HEK293 (cell line): ENCODE data around the gene MSH5.

Source experiments
- GLIS2 ChIP-seq: fragments of 450-650 bp; formaldehyde crosslinking; IDR thresholded peaks from 2 replicates; pipeline ENCODE4 v1.5.1; 2016; ENCODE audit warnings: missing biosample characterization, missing genetic modification characterization
- INSM2 ChIP-seq: fragments of 450-650 bp; formaldehyde crosslinking; IDR thresholded peaks from 2 replicates; pipeline ENCODE4 v1.5.1; 2016; ENCODE audit warnings: missing biosample characterization, missing genetic modification characterization
- KLF10 ChIP-seq: fragments of 450-650 bp; IDR thresholded peaks from 2 replicates; pipeline ENCODE4 v1.5.1; 2018; ENCODE audit warnings: missing biosample characterization, mild to moderate bottlenecking, missing genetic modification characterization
- MEIS1 ChIP-seq: sonication (generic); formaldehyde crosslinking; IDR thresholded peaks from 2 replicates; pipeline ENCODE4 v1.8.1; 2022; ENCODE audit warnings: missing genetic modification reagents, mild to moderate bottlenecking, borderline replicate concordance
- MZF1 ChIP-seq: fragments of 450-650 bp; formaldehyde crosslinking; IDR thresholded peaks from 2 replicates; pipeline ENCODE4 v1.5.1; 2017; ENCODE audit warnings: missing biosample characterization, missing genetic modification characterization, borderline replicate concordance
- PBX3 ChIP-seq: sonication (generic); formaldehyde crosslinking; IDR thresholded peaks from 2 replicates; pipeline ENCODE4 v1.8.1; 2022; ENCODE audit warnings: mild to moderate bottlenecking, moderate library complexity, missing genetic modification reagents
- PRDM6 ChIP-seq: fragments of 450-650 bp; formaldehyde crosslinking; IDR thresholded peaks from 2 replicates; pipeline ENCODE4 v1.5.1; 2017; ENCODE audit warnings: missing biosample characterization, missing genetic modification characterization
- SCRT1 ChIP-seq: fragments of 450-650 bp; formaldehyde crosslinking; IDR thresholded peaks from 2 replicates; pipeline ENCODE4 v1.5.1; 2016; ENCODE audit warnings: missing biosample characterization, missing genetic modification characterization, borderline replicate concordance
- SP2 ChIP-seq: fragments of 450-650 bp; formaldehyde crosslinking; IDR thresholded peaks from 2 replicates; pipeline ENCODE4 v1.5.1; 2016; ENCODE audit warnings: missing biosample characterization, missing genetic modification characterization
- ZEB2 ChIP-seq: fragments of 450-650 bp; formaldehyde crosslinking; IDR thresholded peaks from 2 replicates; pipeline ENCODE4 v1.5.1; 2016; ENCODE audit warnings: missing biosample characterization, missing genetic modification characterization
- ZNF155 ChIP-seq: fragments of 450-650 bp; formaldehyde crosslinking; IDR thresholded peaks from 2 replicates; pipeline ENCODE4 v1.5.1; 2016; ENCODE audit warnings: missing biosample characterization, missing genetic modification characterization
- ZNF214 ChIP-seq: fragments of 450-650 bp; formaldehyde crosslinking; IDR thresholded peaks from 2 replicates; pipeline ENCODE4 v1.5.1; 2017; ENCODE audit warnings: missing biosample characterization, mild to moderate bottlenecking, missing genetic modification characterization, borderline replicate concordance
- ZNF24 ChIP-seq: fragments of 450-650 bp; formaldehyde crosslinking; IDR thresholded peaks from 2 replicates; pipeline ENCODE4 v1.5.1; 2016; ENCODE audit warnings: missing biosample characterization, missing genetic modification characterization
- ZNF433 ChIP-seq: fragments of 450-650 bp; formaldehyde crosslinking; IDR thresholded peaks from 2 replicates; pipeline ENCODE4 v1.5.1; 2016; ENCODE audit warnings: missing biosample characterization, missing genetic modification characterization, low read depth
- ZNF518A ChIP-seq: fragments of 450-650 bp; formaldehyde crosslinking; conservative IDR thresholded peaks from 2 replicates; pipeline ENCODE4 v1.5.1; 2016; ENCODE audit warnings: low read depth, missing biosample characterization, missing genetic modification characterization
- ZNF701 ChIP-seq: fragments of 450-650 bp; formaldehyde crosslinking; IDR thresholded peaks from 2 replicates; pipeline ENCODE4 v1.5.1; 2016; ENCODE audit warnings: missing biosample characterization, missing genetic modification characterization
- ZNF792 ChIP-seq: fragments of 450-650 bp; formaldehyde crosslinking; IDR thresholded peaks from 2 replicates; pipeline ENCODE4 v1.5.1; 2016; ENCODE audit warnings: missing biosample characterization, missing genetic modification characterization
- TF ChIP-seq, protein P1 (sequence below): fragments of 450-650 bp; IDR thresholded peaks from 2 replicates; pipeline ENCODE4 v1.5.1; 2018; ENCODE audit warnings: missing biosample characterization, mild to moderate bottlenecking, missing genetic modification characterization
- TF ChIP-seq, protein P2 (sequence below): fragments of 450-650 bp; formaldehyde crosslinking; IDR thresholded peaks from 2 replicates; pipeline ENCODE4 v1.5.1; 2016; ENCODE audit warnings: missing biosample characterization, missing genetic modification characterization
- TF ChIP-seq, protein P3 (sequence below): fragments of 450-650 bp; formaldehyde crosslinking; IDR thresholded peaks from 2 replicates; pipeline ENCODE4 v1.5.1; 2016; ENCODE audit warnings: missing biosample characterization, missing genetic modification characterization

The MSH5 gene

DNA sequence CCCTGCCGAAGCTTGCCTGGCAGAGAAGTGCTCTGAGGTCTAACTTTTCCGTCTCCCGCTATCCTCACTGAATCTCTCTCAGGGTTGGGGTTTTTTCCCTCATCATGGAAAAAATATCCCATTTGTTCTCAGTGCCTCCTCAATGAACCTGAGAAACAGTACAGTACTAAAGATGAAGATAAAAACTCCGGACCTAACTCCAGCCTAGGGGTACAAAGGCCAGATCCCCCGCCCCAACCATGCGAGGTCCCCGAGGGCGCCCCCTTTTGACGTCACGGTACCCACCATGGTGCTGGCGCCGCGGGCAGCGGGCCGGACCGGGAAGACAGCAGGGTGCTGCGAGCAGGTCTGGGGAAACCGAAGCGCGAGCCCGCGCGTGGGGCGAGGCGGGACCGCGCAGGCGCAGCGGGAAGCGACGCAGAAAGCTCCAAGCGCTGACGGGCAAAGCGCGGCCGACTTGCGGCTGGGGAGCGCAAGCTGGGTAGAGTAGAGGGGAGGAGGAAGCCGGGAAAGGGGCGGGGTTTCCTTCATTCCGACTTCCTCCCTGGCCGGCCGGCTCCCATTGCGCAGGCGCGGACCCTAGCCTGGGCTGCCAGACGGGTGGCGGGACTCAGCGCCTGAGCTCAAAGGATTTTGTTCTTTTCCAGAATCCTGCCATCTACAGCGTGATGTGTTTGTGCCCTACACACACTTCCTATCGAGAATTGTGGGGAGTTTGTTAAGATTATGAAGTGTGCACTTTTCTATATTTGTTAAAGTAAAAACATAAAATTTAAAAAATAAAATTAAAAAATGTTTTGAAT lies 66.9 kb downstream of the MSH5 start, which contains the start of gene LSM2 (continued):
- TF ChIP-seq INSM2 (tag by site-specific recombination) (peak; percentile 31; the same call in 1 of the 2 replicates), PRDM6 (tag by site-specific recombination) (no peak), ZNF792 (tag by site-specific recombination) (no peak), ZNF433 (tag by site-specific recombination) (no peak), ZNF155 (tag by site-specific recombination) (no peak), GLIS2 (peak; percentile 93), PBX3 (CRISPR knock-in tag) (0 out of 2 replicates have a peak, but pooled peaks have one; percentile 34), SP2 (tag by site-specific recombination) (peak; percentile 92), ZEB2 (tag by site-specific recombination) (peak; percentile 89), KLF10 (tag by site-specific recombination) (no peak), MEIS1 (CRISPR knock-in tag) (no peak), MZF1 (tag by site-specific recombination) (no peak), ZNF701 (tag by site-specific recombination) (no peak), ZNF518A (tag by site-specific recombination) (no peak), SCRT1 (tag by site-specific recombination) (no peak), ZNF24 (tag by site-specific recombination) (0 out of 2 replicates have a peak, but pooled peaks have one; percentile 5), ZNF214 (tag by site-specific recombination) (no peak)
- TF ChIP-seq, protein P1, sequence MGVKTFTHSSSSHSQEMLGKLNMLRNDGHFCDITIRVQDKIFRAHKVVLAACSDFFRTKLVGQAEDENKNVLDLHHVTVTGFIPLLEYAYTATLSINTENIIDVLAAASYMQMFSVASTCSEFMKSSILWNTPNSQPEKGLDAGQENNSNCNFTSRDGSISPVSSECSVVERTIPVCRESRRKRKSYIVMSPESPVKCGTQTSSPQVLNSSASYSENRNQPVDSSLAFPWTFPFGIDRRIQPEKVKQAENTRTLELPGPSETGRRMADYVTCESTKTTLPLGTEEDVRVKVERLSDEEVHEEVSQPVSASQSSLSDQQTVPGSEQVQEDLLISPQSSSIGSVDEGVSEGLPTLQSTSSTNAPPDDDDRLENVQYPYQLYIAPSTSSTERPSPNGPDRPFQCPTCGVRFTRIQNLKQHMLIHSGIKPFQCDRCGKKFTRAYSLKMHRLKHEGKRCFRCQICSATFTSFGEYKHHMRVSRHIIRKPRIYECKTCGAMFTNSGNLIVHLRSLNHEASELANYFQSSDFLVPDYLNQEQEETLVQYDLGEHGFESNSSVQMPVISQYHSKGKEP, result no peak
- TF ChIP-seq, protein P2, sequence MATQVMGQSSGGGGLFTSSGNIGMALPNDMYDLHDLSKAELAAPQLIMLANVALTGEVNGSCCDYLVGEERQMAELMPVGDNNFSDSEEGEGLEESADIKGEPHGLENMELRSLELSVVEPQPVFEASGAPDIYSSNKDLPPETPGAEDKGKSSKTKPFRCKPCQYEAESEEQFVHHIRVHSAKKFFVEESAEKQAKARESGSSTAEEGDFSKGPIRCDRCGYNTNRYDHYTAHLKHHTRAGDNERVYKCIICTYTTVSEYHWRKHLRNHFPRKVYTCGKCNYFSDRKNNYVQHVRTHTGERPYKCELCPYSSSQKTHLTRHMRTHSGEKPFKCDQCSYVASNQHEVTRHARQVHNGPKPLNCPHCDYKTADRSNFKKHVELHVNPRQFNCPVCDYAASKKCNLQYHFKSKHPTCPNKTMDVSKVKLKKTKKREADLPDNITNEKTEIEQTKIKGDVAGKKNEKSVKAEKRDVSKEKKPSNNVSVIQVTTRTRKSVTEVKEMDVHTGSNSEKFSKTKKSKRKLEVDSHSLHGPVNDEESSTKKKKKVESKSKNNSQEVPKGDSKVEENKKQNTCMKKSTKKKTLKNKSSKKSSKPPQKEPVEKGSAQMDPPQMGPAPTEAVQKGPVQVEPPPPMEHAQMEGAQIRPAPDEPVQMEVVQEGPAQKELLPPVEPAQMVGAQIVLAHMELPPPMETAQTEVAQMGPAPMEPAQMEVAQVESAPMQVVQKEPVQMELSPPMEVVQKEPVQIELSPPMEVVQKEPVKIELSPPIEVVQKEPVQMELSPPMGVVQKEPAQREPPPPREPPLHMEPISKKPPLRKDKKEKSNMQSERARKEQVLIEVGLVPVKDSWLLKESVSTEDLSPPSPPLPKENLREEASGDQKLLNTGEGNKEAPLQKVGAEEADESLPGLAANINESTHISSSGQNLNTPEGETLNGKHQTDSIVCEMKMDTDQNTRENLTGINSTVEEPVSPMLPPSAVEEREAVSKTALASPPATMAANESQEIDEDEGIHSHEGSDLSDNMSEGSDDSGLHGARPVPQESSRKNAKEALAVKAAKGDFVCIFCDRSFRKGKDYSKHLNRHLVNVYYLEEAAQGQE, result peak; percentile 50; the same call in 1 of the 2 replicates
- TF ChIP-seq, protein P3, sequence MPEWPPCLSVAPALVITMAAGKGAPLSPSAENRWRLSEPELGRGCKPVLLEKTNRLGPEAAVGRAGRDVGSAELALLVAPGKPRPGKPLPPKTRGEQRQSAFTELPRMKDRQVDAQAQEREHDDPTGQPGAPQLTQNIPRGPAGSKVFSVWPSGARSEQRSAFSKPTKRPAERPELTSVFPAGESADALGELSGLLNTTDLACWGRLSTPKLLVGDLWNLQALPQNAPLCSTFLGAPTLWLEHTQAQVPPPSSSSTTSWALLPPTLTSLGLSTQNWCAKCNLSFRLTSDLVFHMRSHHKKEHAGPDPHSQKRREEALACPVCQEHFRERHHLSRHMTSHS (tag by site-specific recombination), result no peak
